H1 (cell line): ENCODE measurements around the gene U2SURP. TPM values are rescaled to one million over a fixed set of nuclear protein-coding genes. Genes with fewer than 3 reads are reported as not detected.
A peak's percentile ranks its signal among the peaks of the same experiment; 100 is the strongest.

Source experiments
- CTCF ChIA-PET: fragments of 300-600 bp; sonication (Branson Sonifier 250); formaldehyde crosslinking; loops from one replicate; lab custom pipeline; 2021; ENCODE audit not compliant: partially characterized antibody; lab: Charles Lee
- POLR2A ChIA-PET: fragments of 300-600 bp; sonication (Branson Sonifier 250); formaldehyde crosslinking; loops from one replicate; lab custom pipeline; 2021; ENCODE audit warnings: inconsistent platforms; ENCODE audit not compliant: partially characterized antibody; lab: Charles Lee
- DNase-seq, 2 experiments: peaks; one replicate each; pipeline versions ENCODE4 v3.0.0 to v3.0.0-alpha.2; 2010 to 2022; ENCODE audit warnings: low spot score in 2 of 2, low read depth in 1 of 2, mixed read lengths in 1 of 2
- FAIRE-seq: peaks from 2 replicates; lab custom pipeline; 2011; peaks lifted over from hg19 to GRCh38; lab: Jason Lieb, UNC
- H2AFZ ChIP-seq: 2 replicates; pipeline ENCODE4 v1.8.1; 2012; ENCODE audit warnings: low read length, inconsistent platforms
- H2AK5ac ChIP-seq: 2 replicates; pipeline ENCODE4 v1.6.1; 2013; ENCODE audit warnings: low read depth, low read length
- H2BK120ac ChIP-seq: replicated peaks from 2 replicates; pipeline ENCODE3; 2013; ENCODE audit warnings: low read depth, low read length, inconsistent platforms
- H2BK12ac ChIP-seq: 2 replicates; pipeline ENCODE4 v1.6.1; 2013; ENCODE audit warnings: low read depth, low read length
- H2BK15ac ChIP-seq: 2 replicates; pipeline ENCODE4 v1.6.1; 2013; ENCODE audit warnings: low read length
- H2BK20ac ChIP-seq: 2 replicates; pipeline ENCODE4 v1.6.1; 2013; ENCODE audit warnings: low read length
- H2BK5ac ChIP-seq: 2 replicates; pipeline ENCODE4 v1.6.1; 2013; ENCODE audit warnings: low read depth, low read length
- H3K14ac ChIP-seq: 2 replicates; pipeline ENCODE4 v1.6.1; 2013; ENCODE audit warnings: inconsistent platforms; ENCODE audit not compliant: insufficient read length
- H3K18ac ChIP-seq: 2 replicates; pipeline ENCODE4 v1.6.1; 2013; ENCODE audit warnings: low read length; ENCODE audit errors: extremely low read depth
- H3K23ac ChIP-seq: 2 replicates; pipeline ENCODE4 v1.6.1; 2013; ENCODE audit warnings: inconsistent platforms; ENCODE audit not compliant: insufficient read length
- H3K23me2 ChIP-seq: 2 replicates; pipeline ENCODE4 v1.6.1; 2013; ENCODE audit warnings: low read depth, low read length
- H3K27ac ChIP-seq: 2 replicates; pipeline ENCODE4 v1.6.1; 2011; ENCODE audit warnings: low read depth, low read length, inconsistent platforms
- H3K27me3 ChIP-seq, 4 experiments: replicated peaks in 1 of 4; 1 replicate in 1 of 4; 2 replicates in 3 of 4; pipeline versions ENCODE4 v1.6.1 to v1.8.1; 2011 to 2013; ENCODE audit warnings: low read length in 3 of 4, mild to moderate bottlenecking in 3 of 4, inconsistent platforms in 2 of 4, mixed read lengths in 2 of 4, moderate library complexity in 1 of 4; ENCODE audit not compliant: control insufficient read depth in 3 of 4, insufficient read depth in 3 of 4; ENCODE audit errors: extremely low read depth in 1 of 4
- H3K36me3 ChIP-seq, 4 experiments: 2 replicates each; pipeline versions ENCODE4 v1.6.1 to v1.8.1; 2011 to 2013; ENCODE audit warnings: mild to moderate bottlenecking in 4 of 4, low read length in 3 of 4, moderate library complexity in 2 of 4, control low read depth in 1 of 4, inconsistent platforms in 1 of 4; ENCODE audit not compliant: insufficient read depth in 4 of 4, control insufficient read depth in 2 of 4
- H3K4ac ChIP-seq: replicated peaks from 2 replicates; pipeline ENCODE3; 2013; ENCODE audit warnings: low read length, low read depth, mixed read lengths, inconsistent platforms; ENCODE audit not compliant: insufficient read length
- H3K4me1 ChIP-seq, 4 experiments: replicated peaks in 1 of 4; 1 replicate in 1 of 4; 2 replicates in 3 of 4; pipeline versions ENCODE4 v1.6.1 to v1.8.1; 2011 to 2013; ENCODE audit warnings: low read length in 3 of 4, inconsistent platforms in 2 of 4, mixed read lengths in 1 of 4; ENCODE audit not compliant: insufficient read depth in 4 of 4, control insufficient read depth in 3 of 4
- H3K4me2 ChIP-seq, 2 experiments: 2 replicates each; pipeline versions ENCODE4 v1.6.1 to v1.8.1; 2011 to 2013; ENCODE audit warnings: low read depth in 2 of 2, low read length in 2 of 2, control low read depth in 1 of 2, inconsistent platforms in 1 of 2, mild to moderate bottlenecking in 1 of 2; ENCODE audit not compliant: insufficient read depth in 1 of 2
- H3K4me3 ChIP-seq, 4 experiments: fragments of 200-600, 300-600 bp in 1 of 4; sonication (generic), shearing (Covaris generic), sonication (Bioruptor Twin) in 1 of 4; 2 replicates each; pipeline versions ENCODE4 v1.5.1 to v1.8.1; 2011 to 2016; ENCODE audit warnings: low read length in 4 of 4, low read depth in 3 of 4, control low read depth in 2 of 4, inconsistent platforms in 2 of 4, mild to moderate bottlenecking in 2 of 4, mixed read lengths in 1 of 4, moderate library complexity in 1 of 4; ENCODE audit not compliant: insufficient read depth in 2 of 4; ENCODE audit errors: extremely low read depth in 1 of 4
- H3K56ac ChIP-seq: replicated peaks from 2 replicates; pipeline ENCODE3; 2013; ENCODE audit warnings: low read depth, mild to moderate bottlenecking, mixed read lengths, low read length, inconsistent platforms; ENCODE audit not compliant: insufficient read length
- H3K79me1 ChIP-seq: 2 replicates; pipeline ENCODE4 v1.6.1; 2013; ENCODE audit warnings: low read depth, low read length, control low read depth
- H3K79me2 ChIP-seq, 2 experiments: 2 replicates each; pipeline versions ENCODE4 v1.6.1 to v1.8.1; 2012 to 2013; ENCODE audit warnings: low read length in 2 of 2, mild to moderate bottlenecking in 2 of 2, inconsistent platforms in 1 of 2; ENCODE audit not compliant: insufficient read depth in 2 of 2, control insufficient read depth in 1 of 2
- H3K9ac ChIP-seq, 4 experiments: replicated peaks in 1 of 4; 1 replicate in 1 of 4; 2 replicates in 3 of 4; pipeline versions ENCODE4 v1.6.1 to v1.8.1; 2011 to 2013; ENCODE audit warnings: low read depth in 3 of 4, low read length in 3 of 4, control low read depth in 2 of 4, mild to moderate bottlenecking in 2 of 4, moderate library complexity in 2 of 4, inconsistent platforms in 1 of 4; ENCODE audit errors: extremely low read depth in 1 of 4
- H3K9me3 ChIP-seq, 2 experiments: 2 replicates each; pipeline versions ENCODE4 v1.6.1 to v1.8.1; 2012 to 2013; ENCODE audit warnings: mild to moderate bottlenecking in 2 of 2, moderate library complexity in 2 of 2, control low read depth in 1 of 2, inconsistent platforms in 1 of 2, low read depth in 1 of 2, low read length in 1 of 2, mixed read lengths in 1 of 2; ENCODE audit not compliant: insufficient read depth in 2 of 2
- H4K20me1 ChIP-seq, 2 experiments: replicated peaks in 1 of 2; 2 replicates each; pipeline versions ENCODE3 to v1.8.1; 2011 to 2013; ENCODE audit warnings: inconsistent platforms in 2 of 2, low read length in 2 of 2, mild to moderate bottlenecking in 1 of 2; ENCODE audit not compliant: insufficient read depth in 2 of 2, control insufficient read depth in 1 of 2
- H4K5ac ChIP-seq: 2 replicates; pipeline ENCODE4 v1.6.1; 2013; ENCODE audit warnings: low read length, low read depth, mixed read lengths, inconsistent platforms; ENCODE audit not compliant: insufficient read length
- H4K8ac ChIP-seq: 2 replicates; pipeline ENCODE4 v1.8.0; 2013; ENCODE audit warnings: mild to moderate bottlenecking, moderate library complexity, low read length, inconsistent platforms; ENCODE audit not compliant: insufficient read depth; ENCODE audit errors: extremely low read depth
- H4K91ac ChIP-seq: replicated peaks from 2 replicates; pipeline ENCODE3; 2013; ENCODE audit warnings: low read length, mixed read lengths, inconsistent platforms; ENCODE audit not compliant: insufficient read length
- BACH1 ChIP-seq: IDR thresholded peaks from 2 replicates; pipeline ENCODE4 v1.6.1; 2012; ENCODE audit warnings: low read length, improper control_type of control experiment
- HDAC2 ChIP-seq, 2 experiments: fragments of 300-600 bp in 1 of 2; sonication (generic) in 1 of 2; IDR thresholded peaks; 2 replicates each; pipeline ENCODE4 v1.6.1; 2011 to 2012; ENCODE audit warnings: low read depth in 2 of 2, low read length in 2 of 2, mild to moderate bottlenecking in 2 of 2, moderate library complexity in 2 of 2, borderline replicate concordance in 1 of 2, inconsistent platforms in 1 of 2
- KDM1A ChIP-seq: fragments of 200-600, 300-600 bp; sonication (generic); IDR thresholded peaks from 2 replicates; pipeline ENCODE4 v1.7.1; 2016; ENCODE audit warnings: mild to moderate bottlenecking, low read length, borderline replicate concordance
- POU5F1 ChIP-seq: IDR thresholded peaks from 2 replicates; pipeline ENCODE4 v1.6.1; 2011; ENCODE audit warnings: low read depth, mild to moderate bottlenecking, low read length, moderate library complexity
- SP1 ChIP-seq: IDR thresholded peaks from 2 replicates; pipeline ENCODE4 v1.6.1; 2011; ENCODE audit warnings: low read depth, low read length
- SUZ12 ChIP-seq: fragments of 200-600 bp; sonication (generic); IDR thresholded peaks from 2 replicates; pipeline ENCODE4 v1.6.1; 2012; ENCODE audit warnings: mild to moderate bottlenecking, inconsistent platforms, low read length, moderate library complexity, mixed read lengths
- WGBS, 2 experiments: shearing (Covaris generic) in 1 of 2; methylation state at CpG; one replicate each; pipeline versions ENCODE4 v1.1.6 to v1.1.7; 2013 to 2015; ENCODE audit warnings: low lambda C conversion rate in 2 of 2, mixed read lengths in 2 of 2, inconsistent platforms in 1 of 2, low coverage in 1 of 2, missing lambda C conversion rate in 1 of 2; ENCODE audit not compliant: insufficient replicate concordance in 2 of 2, insufficient coverage in 1 of 2, insufficient read length in 1 of 2; ENCODE audit errors: extremely low coverage in 1 of 2, missing lambda C conversion rate in 1 of 2; 5-methylcytosine and 5-hydroxymethylcytosine counted together
- polyA plus RNA-seq, 7 experiments: library from polyadenylated mRNA; depleted of rRNA in 3 of 7; stranded (reverse) in 5 of 7; unstranded in 2 of 7; fragments of >200 nt in 5 of 7; fragments of 200-250 nt in 2 of 7; gene quantifications; 1 replicate in 5 of 7; 2 replicates in 1 of 7; 4 replicates in 1 of 7; pipeline versions ENCODE4 v1.2.1 to v1.2.3, GENCODE V29; 2011 to 2013; ENCODE audit warnings: missing spikeins in 2 of 7, mixed read lengths in 2 of 7
- total RNA-seq: library from RNA; stranded (reverse); fragmentation: NEBNext Ultra II Directional; extraction: Animal tissue kit (Norgen Biotek cat#: 25700); gene quantifications from 2 replicates; pipeline ENCODE4 v1.2.1, GENCODE V29; 2021
- TF ChIP-seq, protein P1 (sequence below): IDR thresholded peaks from 2 replicates; pipeline ENCODE4 v1.6.1; 2012; ENCODE audit warnings: low read length, inconsistent platforms
- TF ChIP-seq, protein P2 (sequence below), 3 experiments: IDR thresholded peaks; 1 replicate in 2 of 3; 2 replicates in 1 of 3; pipeline versions ENCODE4 v1.5.1 to v1.6.1; 2011; ENCODE audit warnings: low read length in 3 of 3, mild to moderate bottlenecking in 3 of 3, inconsistent platforms in 2 of 3, low read depth in 1 of 3, moderate library complexity in 1 of 3; ENCODE audit not compliant: insufficient read depth in 1 of 3; ENCODE audit errors: control extremely low read depth in 1 of 3

Gene U2SURP
- total and polyA plus RNA-seq, 2 of the 8 experiments (the other 6 are each of a cell fraction or from before 2014, with no cell fraction given): 22.2 to 167 TPM

- H3K14ac ChIP-seq: no peak overlapping the region
- no peak overlapping the region for H3K9ac ChIP-seq
- no peaks in the 10 kb centered on the region for H3K79me2 ChIP-seq
- no peak overlapping the region for H3K23ac ChIP-seq
- H3K18ac ChIP-seq: no peak overlapping the region
- no peak for DNase-seq
- no peak overlapping the region for H3K27ac ChIP-seq
- no peak overlapping the region for H4K91ac ChIP-seq
- no peak overlapping the region for H3K4ac ChIP-seq
- no peak overlapping the region for H2BK120ac ChIP-seq
- H2BK5ac ChIP-seq: no peak overlapping the region
- no peak overlapping the region for H3K56ac ChIP-seq
- peak; percentile 28 for FAIRE-seq
- POLR2A ChIA-PET: no interaction called here
- H3K4me3 ChIP-seq: no peak overlapping the region
- no peak overlapping the region for H2BK12ac ChIP-seq
- H4K8ac ChIP-seq: no peak overlapping the region
- H4K20me1 ChIP-seq: no peaks in the 10 kb centered on the region
- no peaks in the 10 kb centered on the region for H3K27me3 ChIP-seq
- H2AK5ac ChIP-seq: no peak overlapping the region
- H3K4me2 ChIP-seq: no peak overlapping the region
- no peaks in the 10 kb centered on the region for H3K36me3 ChIP-seq
- CTCF ChIA-PET: interaction anchor here (1.0 to 8.8 kb wide), 15 partner anchors 9 to 147 kb away, joined by 3 to 51 read pairs (median 10); partner anchors contain the start of gene U2SURP
- H3K4me1 ChIP-seq: no peaks in the 10 kb centered on the region
- H2BK20ac ChIP-seq: no peak overlapping the region
- H4K5ac ChIP-seq: no peak overlapping the region
- H3K79me1 ChIP-seq: no peaks in the 10 kb centered on the region
- no peak overlapping the region for H2BK15ac ChIP-seq
- H2AFZ ChIP-seq: no peak overlapping the region
- no peaks in the 10 kb centered on the region for H3K9me3 ChIP-seq
- H3K23me2 ChIP-seq: no peaks in the 10 kb centered on the region
- 89% methylated on average over 4 of the region's 4 CpGs; no CpG with 5 or more reads in 1 of the 2 experiments for WGBS, 2 experiments
- TF ChIP-seq HDAC2 (IDR thresholded peaks at IDR 0.05; ENCODE audit: borderline replicate concordance in 1 of 2, low read depth in 2 of 2, low read length in 2 of 2) (no peak), KDM1A (no peak), POU5F1 (no peak), SP1 (no peak), SUZ12 (no peak), BACH1 (no peak)
- TF ChIP-seq, protein P1, sequence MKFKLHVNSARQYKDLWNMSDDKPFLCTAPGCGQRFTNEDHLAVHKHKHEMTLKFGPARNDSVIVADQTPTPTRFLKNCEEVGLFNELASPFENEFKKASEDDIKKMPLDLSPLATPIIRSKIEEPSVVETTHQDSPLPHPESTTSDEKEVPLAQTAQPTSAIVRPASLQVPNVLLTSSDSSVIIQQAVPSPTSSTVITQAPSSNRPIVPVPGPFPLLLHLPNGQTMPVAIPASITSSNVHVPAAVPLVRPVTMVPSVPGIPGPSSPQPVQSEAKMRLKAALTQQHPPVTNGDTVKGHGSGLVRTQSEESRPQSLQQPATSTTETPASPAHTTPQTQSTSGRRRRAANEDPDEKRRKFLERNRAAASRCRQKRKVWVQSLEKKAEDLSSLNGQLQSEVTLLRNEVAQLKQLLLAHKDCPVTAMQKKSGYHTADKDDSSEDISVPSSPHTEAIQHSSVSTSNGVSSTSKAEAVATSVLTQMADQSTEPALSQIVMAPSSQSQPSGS: no peak
- TF ChIP-seq, protein P2, sequence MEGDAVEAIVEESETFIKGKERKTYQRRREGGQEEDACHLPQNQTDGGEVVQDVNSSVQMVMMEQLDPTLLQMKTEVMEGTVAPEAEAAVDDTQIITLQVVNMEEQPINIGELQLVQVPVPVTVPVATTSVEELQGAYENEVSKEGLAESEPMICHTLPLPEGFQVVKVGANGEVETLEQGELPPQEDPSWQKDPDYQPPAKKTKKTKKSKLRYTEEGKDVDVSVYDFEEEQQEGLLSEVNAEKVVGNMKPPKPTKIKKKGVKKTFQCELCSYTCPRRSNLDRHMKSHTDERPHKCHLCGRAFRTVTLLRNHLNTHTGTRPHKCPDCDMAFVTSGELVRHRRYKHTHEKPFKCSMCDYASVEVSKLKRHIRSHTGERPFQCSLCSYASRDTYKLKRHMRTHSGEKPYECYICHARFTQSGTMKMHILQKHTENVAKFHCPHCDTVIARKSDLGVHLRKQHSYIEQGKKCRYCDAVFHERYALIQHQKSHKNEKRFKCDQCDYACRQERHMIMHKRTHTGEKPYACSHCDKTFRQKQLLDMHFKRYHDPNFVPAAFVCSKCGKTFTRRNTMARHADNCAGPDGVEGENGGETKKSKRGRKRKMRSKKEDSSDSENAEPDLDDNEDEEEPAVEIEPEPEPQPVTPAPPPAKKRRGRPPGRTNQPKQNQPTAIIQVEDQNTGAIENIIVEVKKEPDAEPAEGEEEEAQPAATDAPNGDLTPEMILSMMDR (IDR thresholded peaks at IDR 0.05; ENCODE audit: control extremely low read depth in 1 of 3, insufficient read depth in 1 of 3, low read depth in 1 of 3, low read length in 3 of 3): peak; percentile 44 to 64 (median 46)
Observed at GRCh38 chr3:142975316-142975995, 25.9 kb upstream of the U2SURP start.
